NT2/D1 (cell line): ENCODE data around the gene ZNF678.

Experiments used
- YY1 ChIP-seq: IDR thresholded peaks from 2 replicates; pipeline ENCODE4 v1.6.1; 2011; ENCODE audit not compliant: insufficient read length, insufficient read depth
- ZNF274 ChIP-seq: IDR thresholded peaks from 2 replicates; pipeline ENCODE4 v1.6.1; 2011; ENCODE audit warnings: mild to moderate bottlenecking, low read depth, low read length

- no peak for TF ChIP-seq YY1
- no peak for TF ChIP-seq ZNF274
Measured at GRCh38 chr1:227586733-227587132, 23.4 kb downstream of the ZNF678 start.
